GM12873 (cell line): ENCODE data around the gene MCC.

ENCODE experiments used
- TF ChIP-seq, protein P1 (sequence below): IDR thresholded peaks from 2 replicates; pipeline ENCODE4 v1.5.1; 2012; ENCODE audit warnings: low read depth, mild to moderate bottlenecking, moderate library complexity, low read length, control low read depth; ENCODE audit not compliant: insufficient read depth; ENCODE audit errors: missing control alignments

The MCC gene

DNA sequence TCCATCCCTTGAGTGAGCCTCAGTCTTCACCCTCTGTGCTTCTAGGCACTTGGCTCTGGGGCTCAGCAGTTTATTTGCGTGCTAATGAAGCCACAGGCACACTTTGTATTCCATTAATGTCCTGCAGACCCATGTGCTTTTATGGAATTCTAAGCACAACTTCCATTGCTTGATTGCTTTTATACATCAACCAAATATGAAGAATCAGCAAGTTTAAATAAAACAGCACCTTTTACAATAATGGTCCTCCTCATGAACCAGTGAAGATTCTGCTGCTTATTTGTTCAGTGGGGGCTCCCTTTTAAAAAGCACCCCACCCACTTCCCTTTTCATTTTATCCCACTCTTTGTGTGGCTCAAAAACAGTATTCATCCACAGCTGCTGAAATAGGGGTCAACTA, 451.4 kb downstream of the MCC start:
- TF ChIP-seq, protein P1, sequence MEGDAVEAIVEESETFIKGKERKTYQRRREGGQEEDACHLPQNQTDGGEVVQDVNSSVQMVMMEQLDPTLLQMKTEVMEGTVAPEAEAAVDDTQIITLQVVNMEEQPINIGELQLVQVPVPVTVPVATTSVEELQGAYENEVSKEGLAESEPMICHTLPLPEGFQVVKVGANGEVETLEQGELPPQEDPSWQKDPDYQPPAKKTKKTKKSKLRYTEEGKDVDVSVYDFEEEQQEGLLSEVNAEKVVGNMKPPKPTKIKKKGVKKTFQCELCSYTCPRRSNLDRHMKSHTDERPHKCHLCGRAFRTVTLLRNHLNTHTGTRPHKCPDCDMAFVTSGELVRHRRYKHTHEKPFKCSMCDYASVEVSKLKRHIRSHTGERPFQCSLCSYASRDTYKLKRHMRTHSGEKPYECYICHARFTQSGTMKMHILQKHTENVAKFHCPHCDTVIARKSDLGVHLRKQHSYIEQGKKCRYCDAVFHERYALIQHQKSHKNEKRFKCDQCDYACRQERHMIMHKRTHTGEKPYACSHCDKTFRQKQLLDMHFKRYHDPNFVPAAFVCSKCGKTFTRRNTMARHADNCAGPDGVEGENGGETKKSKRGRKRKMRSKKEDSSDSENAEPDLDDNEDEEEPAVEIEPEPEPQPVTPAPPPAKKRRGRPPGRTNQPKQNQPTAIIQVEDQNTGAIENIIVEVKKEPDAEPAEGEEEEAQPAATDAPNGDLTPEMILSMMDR = no peak

DNA sequence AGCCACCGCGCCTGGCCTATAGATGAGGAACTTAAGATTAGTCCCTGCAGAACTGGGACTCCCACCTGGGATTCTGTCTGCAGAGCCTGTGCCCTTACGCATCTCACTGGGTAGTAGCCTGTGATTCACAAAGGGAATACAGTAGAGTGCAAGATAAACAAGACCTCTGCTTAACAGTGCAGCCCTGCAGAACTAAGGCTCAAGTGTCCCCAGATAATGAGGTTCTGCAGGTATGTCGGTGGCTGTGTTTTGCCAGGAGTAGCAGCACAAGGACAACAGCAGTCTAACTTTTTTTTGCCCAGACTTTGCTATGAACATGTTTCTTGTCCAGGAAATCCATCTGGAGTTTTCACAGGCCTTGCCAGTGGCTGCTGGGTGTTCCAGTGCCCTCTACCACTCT, 451.9 kb downstream of the MCC start:
- TF ChIP-seq, protein P1 = no peak

DNA sequence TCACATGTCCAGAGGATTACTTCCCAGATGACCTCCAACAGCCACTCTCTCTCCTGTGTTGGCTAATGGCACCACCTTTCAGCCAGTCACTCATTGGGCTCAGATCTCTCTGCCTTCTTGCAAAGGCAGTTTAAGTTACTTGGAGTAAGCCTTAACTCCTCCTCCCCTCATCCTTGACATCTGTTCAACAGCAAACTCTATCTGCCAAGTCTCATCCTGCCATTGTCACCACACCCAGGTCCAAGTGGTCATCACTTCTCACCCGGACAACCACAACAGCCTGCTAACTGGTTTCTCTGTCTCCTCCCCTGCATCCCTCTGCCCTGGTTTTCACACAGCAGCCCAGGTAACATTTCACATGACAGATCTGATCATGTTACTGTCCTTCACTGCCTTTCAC, 453.2 kb downstream of the MCC start:
- TF ChIP-seq, protein P1 = no peak

DNA sequence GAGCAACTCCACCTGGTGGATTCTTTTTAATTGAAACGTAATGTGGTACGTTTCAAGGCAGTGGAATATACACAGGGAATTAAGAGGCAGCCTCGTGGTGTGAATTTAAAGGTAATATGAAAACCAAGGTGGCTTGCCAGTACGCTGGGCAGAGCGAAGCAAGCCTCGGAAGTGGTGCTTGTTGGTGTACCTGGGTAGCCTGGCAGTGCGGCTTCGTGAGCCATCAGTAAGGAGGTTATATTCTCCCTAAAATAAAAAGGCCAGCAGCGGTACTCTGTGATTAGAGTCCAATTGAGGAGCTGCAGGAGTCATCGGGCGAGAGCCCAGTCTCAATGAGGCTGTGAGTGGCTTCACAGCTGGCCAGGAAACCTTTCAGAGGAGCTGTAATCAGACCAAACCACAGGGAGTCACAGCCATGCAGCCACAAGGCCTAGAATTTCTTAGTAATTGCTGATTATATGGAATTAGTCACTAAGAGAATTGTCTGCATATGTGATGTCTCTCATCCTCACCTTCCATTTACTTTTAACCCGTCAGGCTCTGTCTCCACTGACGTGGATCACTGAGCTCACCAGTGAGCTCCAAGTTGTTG, 454.0 kb downstream of the MCC start:
- TF ChIP-seq, protein P1 = no peak

DNA sequence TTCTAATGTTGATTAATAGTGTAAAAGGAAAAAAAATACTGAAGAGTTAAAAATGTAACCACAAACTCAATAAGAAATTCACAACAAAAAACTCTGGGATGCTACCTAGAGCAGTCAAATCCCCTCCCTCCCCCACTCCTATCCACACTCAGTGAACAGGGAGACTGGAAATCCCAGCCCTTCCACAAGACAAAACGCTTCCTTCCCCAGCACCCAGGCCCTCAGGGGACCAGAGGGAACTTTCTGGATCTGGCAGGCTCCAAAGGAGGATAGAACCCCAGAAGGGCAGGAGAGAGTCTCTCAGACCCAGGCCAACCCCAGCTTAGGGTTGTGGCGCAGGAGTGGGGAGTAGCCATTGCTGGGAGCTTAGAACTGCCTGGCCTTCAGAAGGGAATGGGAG, 456.7 kb downstream of the MCC start:
- TF ChIP-seq, protein P1 = no peak

DNA sequence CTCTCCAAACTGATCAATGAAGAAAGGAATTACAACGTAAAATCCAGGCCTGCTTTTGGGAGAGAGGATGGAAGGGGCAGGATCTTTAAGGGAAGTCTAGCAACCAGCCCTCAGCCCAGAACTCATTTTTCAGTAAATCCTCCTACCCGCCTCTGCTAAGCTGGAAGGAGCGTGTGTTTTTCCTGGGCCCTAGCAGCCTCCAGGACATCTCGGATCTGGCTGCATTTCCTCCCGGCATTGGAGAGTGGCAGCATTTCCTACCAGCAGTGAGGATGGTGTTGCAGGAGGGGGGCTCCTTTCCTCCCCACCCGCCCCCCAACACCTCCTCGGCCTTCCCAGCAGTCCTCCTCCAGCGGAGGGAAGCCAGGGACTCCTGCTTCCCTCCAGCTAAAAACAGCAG, 457.1 kb downstream of the MCC start:
- TF ChIP-seq, protein P1 = no peak

DNA sequence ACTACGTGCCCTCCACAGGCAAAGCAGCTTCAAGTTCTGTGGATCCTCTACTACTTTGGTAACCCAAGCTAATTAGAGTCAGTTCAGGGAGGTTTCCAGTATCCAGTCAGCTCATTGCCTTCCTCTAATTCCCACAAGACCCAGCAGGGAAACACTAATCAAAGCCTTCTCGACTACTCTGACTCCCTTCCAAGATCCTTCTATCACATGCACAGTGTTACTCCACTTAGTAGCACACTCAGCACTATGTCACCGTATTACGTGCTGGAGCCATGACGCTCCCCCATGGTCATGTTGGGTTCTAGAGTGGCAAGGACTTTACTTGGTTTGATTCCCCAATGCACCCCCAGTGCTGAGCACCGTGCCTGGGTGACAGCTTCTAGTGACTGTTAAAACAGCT, 458.6 kb downstream of the MCC start:
- TF ChIP-seq, protein P1 = no peak
